GM12865 (cell line): Measurements from ENCODE around the gene COL27A1.

Experiments used
- DNase-seq: peaks from one replicate; pipeline ENCODE4 v3.0.0; 2010; ENCODE audit warnings: low read depth
- H3K4me3 ChIP-seq: 2 replicates; pipeline ENCODE4 v1.5.1; 2011; ENCODE audit warnings: mild to moderate bottlenecking, low read depth, low read length, control low read depth
- CTCF ChIP-seq: IDR thresholded peaks from 2 replicates; pipeline ENCODE4 v1.5.1; 2011; ENCODE audit warnings: low read length, control low read depth, low read depth, inconsistent platforms; ENCODE audit not compliant: insufficient read depth; ENCODE audit errors: missing control alignments

The COL27A1 gene

GRCh38 chr9:114157516-114158176, 2.3 kb downstream of the COL27A1 start:
- DNase-seq = no peak
- no peak overlapping the region for H3K4me3 ChIP-seq
- TF ChIP-seq CTCF = no peak

- H3K4me3 ChIP-seq = no peak overlapping the region
- DNase-seq = no peak
- TF ChIP-seq CTCF = no peak
Observed at GRCh38 chr9:114158482-114159130, 3.3 kb downstream of the COL27A1 start.

- H3K4me3 ChIP-seq = no peak overlapping the region
- no peak for DNase-seq
- TF ChIP-seq CTCF = no peak
Observed at GRCh38 chr9:114159691-114160090, 4.4 kb downstream of the COL27A1 start.

GRCh38 chr9:114161513-114161912, 6.2 kb downstream of the COL27A1 start:
- no peak overlapping the region for H3K4me3 ChIP-seq
- TF ChIP-seq CTCF = no peak
- DNase-seq = no peak

GRCh38 chr9:114163517-114163951, 8.2 kb downstream of the COL27A1 start:
- TF ChIP-seq CTCF = no peak
- no peak for DNase-seq
- no peak overlapping the region for H3K4me3 ChIP-seq

- TF ChIP-seq CTCF = no peak
- H3K4me3 ChIP-seq = no peak overlapping the region
- DNase-seq = no peak
Observed at GRCh38 chr9:114164191-114164794, 9.0 kb downstream of the COL27A1 start.
